ENCODE results near the gene OR2T6.
A peak's percentile ranks its signal among the peaks of the same experiment; 100 is the strongest.
"Not testable (repeated sequence)": the region's sequence is repeated elsewhere in the genome, so short reads cannot be mapped to it uniquely, and the experiment has no call there.

The OR2T6 gene, protein sequence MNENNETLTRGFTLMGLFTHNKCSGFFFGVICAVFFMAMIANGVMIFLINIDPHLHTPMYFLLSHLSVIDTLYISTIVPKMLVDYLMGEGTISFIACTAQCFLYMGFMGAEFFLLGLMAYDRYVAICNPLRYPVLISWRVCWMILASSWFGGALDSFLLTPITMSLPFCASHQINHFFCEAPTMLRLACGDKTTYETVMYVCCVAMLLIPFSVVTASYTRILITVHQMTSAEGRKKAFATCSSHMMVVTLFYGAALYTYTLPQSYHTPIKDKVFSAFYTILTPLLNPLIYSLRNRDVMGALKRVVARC

DNA sequence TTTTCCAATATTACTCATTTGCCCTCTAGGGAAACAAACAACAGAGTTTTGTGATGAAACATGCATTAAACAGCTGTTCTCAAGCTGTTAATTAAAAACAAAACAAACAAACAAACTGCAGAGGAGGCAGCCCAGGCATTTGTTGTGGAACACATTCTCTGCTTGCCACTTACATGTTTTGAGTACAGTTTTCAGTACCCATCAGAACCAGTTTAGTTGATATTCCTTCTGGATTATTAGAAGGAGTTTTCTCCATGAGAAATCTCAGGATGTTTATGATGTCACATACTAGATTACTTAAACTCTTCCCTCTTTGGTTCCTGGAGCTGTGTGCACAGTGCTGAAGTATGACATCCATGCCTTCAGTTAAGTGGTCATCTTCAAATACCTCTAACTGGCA is at the start of gene OR2T6:
OR2T6 (plus strand) TSS at position 301 of the 400 bp plus-strand sequence. CDS start 11,863 bp downstream, outside the sequence.
- DNase-seq (ENCODE audit: low read depth, low spot score) = no peak

DNA sequence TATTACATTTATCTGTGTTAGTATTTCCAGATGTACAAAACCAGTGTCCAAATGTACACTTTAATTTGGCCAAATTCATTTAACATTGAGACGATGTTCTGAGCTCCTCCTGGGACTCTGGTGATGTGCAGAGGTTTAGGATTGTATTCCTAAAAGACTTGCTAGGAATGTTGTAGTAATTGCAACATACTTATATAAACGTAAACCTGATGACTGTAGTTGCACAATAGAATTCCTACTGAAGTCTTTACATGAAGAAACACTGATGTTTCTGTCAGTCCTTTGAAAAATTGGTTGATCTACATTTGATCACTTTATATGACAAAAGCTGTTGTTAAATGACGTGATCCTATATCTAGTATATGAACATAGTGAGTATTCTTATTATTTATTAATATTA is 32.1 kb upstream of the OR2T6 start:
- DNase-seq (ENCODE audit: low read depth, low spot score) = no peak

DNA sequence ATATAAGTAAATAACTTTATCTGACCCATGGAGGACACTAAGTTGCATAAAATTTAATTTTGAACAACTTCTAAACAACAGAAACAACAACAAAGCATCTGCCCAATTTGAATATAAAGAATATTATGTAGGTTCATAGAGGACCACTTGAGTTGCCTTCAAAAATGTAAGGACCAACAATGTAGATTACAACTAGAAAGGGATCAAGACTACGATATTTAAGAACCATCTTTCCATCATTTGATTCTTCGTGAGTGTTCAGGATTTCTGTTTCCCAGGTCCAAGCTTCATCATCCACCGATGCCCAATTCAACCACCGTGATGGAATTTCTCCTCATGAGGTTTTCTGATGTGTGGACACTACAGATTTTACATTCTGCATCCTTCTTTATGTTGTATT is 27.1 kb upstream of the OR2T6 start, which contains the start of gene OR14C36:
OR14C36 (plus strand) TSS at position 301 of the 400 bp plus-strand sequence; CDS start at position 301, 0 bp downstream.
- no peak for DNase-seq (ENCODE audit: low read depth, low spot score)

DNA sequence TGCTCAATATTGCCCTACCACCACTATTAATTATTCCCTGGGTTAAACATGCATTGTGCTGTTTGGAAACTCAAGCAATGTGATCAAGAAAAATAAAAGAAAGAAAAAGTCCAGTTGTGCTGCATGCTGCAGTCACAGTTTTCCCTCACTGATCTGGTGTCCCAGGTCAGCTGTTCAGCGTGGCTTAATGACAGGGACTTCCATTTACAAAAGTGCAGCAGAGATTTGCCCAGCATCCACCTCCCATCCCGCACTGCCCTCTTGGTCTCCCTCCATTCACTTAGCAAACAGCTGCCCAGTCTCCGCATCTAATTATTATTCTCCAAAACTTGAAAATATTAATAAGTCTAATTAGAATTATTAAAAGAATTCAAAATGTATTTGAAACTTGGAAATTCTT is 16.1 kb upstream of the OR2T6 start:
- no peak for DNase-seq (ENCODE audit: low read depth, low spot score)

DNA sequence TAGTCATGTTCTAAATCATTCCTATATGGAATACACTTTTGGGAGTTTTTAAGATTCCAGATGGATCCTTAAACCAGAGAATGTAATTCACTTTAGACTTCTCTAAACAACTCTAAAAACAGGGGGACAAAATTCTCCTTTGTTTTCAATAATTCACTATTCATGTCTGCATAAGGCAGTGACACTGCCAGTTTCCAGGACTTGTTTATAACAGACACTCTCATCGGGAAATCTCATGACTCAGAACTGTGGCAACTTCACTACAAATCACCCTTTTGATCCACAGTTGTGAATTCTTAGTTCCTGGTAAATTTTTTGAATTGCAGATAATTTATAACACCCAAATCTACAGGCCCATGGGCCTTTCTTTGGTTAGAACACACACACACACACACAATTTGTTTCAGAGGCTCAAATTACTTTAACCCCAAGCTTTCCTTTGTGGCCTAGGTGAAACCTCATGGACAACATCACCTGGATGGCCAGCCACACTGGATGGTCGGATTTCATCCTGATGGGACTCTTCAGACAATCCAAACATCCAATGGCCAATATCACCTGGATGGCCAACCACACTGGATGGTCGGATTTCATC is 14.3 kb upstream of the OR2T6 start, which contains the start of gene OR2T4:
OR2T4 (plus strand) TSS at position 545 of the 595 bp plus-strand sequence; CDS start at position 545, 0 bp downstream.
- no peak for DNase-seq (ENCODE audit: low read depth, low spot score)

DNA sequence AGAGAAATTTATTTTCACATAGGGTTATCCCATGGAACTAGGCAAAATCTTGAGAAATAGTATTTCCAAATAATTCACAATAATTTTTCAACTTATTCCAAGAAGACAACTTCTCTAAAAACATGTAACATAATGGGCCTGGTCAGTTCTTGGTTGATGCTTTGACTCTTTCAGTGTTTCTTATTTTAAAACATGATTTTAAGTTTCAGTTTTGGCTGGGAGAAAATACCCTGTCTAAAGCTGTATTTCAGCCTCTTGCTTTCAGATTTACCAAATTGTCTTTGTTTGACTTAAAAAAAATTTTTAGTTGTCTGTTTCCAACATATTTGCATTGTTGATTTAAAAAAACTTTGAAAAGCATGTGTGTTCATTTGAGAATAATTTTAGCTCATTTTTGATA is 8.9 kb upstream of the OR2T6 start:
- DNase-seq (ENCODE audit: low read depth, low spot score) = no peak

DNA sequence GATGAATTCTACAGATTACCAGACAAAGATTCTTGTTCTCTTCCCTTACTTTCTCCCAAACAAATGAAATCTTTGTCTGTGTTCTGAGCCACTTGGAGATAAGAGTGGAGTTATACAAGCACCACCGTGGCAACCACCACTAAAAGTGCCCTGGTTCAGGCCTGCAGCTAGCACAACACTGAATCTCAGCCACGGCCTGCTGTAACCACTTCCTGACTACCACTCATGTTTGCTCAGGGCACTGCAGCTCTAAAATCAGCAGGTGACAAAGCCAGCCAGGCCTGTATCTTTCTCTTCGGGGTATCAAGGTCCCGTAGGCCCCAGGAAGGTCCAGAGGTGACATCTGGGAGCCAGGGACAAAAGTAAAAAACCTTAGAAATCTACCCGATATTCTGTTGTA is 3.2 kb upstream of the OR2T6 start:
- no peak for DNase-seq (ENCODE audit: low read depth, low spot score)

DNA sequence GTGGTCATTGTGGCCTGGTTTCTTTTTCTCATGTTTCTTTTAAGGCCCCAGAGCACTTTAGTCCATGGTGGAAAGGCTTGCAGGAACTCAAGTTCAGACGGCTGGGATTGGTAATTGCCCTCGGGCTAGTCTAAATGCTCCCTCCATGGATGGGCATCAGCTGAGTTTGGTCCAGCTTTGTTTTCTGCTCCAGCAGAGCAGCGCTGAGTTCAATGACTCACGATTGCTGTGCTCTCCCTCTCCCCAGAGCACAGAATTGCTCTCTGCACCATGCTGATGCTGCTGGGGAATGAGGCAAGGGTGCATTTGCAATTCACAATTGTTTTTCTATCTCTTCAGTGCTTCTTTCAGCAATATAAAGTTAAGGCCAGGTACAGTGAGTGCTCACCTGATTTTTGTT is 1.8 kb upstream of the OR2T6 start:
- DNase-seq (ENCODE audit: low read depth, low spot score) = no peak

DNA sequence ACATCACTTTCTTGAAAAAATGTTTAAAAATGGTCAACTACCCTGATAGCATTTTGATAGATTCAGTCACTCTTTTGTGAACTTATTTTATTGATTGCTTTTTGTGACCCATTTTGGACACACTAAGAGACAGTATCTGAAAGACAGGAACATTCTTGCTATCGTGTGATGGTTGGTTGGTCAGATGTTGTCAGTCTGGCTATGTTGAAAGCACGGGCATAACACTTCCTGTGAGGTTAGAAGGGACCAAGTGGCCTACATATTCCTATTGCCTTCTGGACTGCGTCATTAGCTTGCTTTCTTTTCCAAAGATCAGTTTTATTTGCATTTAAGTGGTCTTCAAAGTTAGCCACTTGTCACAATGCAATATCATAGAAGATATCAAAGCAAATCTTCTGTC is 1.4 kb downstream of the OR2T6 start:
- DNase-seq (ENCODE audit: low read depth, low spot score) = no peak

DNA sequence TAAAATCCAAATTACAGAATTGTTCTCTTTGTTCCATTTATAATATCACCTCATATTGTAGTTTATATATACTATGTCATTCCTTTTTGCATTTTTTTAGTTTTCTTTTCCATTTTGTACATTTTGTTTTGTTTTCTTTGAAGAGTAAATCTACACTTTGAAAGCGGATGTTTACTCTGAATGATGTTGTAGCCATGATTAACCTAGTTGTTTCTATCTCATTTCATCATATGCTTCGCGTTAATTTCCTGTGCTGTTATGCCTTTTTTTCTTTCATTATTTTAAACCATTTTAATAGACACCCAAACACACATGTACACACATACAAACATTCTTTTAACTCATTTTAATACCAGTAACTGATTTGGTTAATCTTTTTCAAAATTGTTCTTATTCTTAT is 5.3 kb downstream of the OR2T6 start:
- DNase-seq (ENCODE audit: low read depth, low spot score) = no peak

DNA sequence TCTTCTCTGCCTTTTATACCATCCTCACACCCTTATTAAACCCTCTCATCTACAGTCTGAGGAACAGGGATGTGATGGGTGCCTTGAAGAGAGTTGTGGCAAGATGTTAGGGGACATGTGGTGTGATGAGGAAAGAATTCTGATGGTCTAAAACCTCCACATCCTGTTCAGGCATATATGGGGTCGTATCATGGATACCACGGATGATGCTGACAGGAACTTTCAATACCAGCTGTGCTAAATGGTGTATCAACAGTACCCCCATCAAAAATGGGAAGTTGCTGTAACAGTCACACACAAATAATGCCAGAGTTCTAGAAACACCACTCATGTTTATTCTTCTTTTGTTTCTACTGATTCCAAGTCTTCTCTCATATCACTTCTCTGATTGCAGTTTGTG is 12.9 kb downstream of the OR2T6 start:
- no peak for DNase-seq (ENCODE audit: low read depth, low spot score)

DNA sequence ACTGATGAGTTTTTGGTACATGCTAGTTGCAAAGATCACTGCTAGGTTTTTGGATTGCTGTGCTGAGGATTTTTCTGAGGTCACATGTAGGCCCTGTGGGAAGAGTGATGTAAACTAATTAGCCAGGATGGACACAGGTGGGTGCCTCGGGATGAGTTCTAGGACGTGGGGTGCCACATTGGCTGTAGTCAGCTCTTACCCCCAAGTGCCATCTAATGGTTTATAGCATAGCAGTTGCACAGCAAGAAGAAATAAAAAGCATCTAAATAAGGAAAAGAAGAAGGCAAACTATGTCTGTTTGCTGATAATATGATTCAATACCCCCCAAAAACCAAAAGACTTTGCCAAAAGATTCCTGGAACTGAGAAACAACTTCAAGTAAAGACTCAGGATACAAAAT is 17.5 kb downstream of the OR2T6 start:
- no peak for DNase-seq (ENCODE audit: low read depth, low spot score)

DNA sequence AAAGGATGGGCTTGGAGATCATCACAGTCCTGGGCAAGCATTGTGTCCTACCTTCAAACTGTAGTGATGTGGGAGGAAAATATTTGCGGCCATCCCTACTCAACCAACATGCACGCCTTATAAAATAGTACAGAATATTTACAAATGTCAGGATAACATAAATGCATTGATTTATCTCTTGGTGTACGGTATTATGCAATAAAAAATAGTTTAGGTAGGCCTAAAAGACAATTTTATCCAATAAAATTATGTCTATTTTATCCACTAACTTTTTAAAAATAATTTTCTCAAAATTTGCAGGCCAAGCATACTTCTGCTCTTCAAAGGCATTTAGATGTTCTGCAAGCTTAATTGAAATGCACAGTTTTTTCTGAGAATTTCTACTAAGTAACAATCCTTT is 27.2 kb downstream of the OR2T6 start, which contains the start of gene OR2T1:
OR2T1 (plus strand) TSS at position 301 of the 400 bp plus-strand sequence. CDS start 3,100 bp downstream, outside the sequence.
- no peak for DNase-seq (ENCODE audit: low read depth, low spot score)

DNA sequence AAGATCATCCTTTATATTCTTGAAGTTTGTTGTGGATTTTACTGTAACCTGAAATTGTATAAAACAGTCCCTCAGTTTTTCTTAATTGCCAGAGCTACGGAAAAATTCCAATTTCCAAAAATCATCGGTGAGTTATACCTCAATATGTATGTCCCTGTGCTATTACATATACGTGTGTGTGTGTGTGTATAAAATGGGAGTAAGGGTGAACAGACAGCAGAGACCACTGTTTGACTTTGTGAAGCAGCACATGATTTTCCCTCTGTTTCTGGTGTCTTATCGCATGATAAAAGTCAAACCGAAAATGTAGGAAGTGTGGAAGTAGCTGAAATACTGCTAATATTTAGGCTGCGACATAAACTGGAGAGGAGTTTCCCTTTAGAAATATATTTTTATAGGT is 28.5 kb downstream of the OR2T6 start:
- peak; percentile 3 for DNase-seq (ENCODE audit: low read depth, low spot score)

DNA sequence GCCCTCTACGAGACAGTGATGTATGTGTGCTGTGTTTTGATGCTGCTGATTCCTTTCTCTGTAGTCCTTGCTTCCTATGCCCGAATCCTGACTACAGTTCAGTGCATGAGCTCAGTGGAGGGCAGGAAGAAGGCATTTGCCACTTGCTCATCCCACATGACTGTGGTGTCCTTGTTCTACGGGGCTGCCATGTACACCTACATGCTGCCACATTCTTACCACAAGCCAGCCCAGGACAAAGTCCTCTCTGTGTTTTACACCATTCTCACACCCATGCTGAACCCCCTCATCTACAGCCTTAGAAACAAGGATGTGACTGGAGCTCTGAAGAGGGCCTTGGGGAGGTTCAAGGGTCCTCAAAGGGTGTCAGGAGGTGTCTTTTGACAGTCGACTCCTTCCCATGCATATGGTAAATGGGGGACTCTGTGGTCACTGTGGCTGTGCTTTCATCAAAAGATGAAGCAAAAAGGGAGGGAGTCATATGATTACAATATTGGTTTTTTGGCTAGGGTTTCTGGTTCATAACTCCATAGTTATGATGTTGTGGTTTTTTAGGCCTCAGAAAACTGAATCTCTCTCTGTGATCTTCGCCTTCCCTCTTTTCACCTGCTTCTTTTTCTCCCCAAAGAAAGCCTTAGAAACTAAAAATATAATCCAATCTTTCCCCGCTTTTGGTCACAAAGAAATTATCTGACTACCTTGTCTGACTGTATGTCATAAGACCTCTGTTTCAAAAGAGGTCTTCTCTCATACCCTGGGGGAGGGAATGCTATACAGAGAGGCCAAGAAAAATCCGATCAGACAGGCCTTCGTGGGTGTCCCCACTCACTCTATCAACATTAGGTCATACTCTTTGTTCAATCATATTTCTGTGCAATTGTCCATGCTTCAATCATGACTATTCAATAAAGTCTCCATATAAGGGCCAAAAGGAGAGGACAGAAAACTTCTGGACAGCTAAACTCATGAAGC is 31.5 kb downstream of the OR2T6 start:
- no peak for DNase-seq (ENCODE audit: low read depth, low spot score)

DNA sequence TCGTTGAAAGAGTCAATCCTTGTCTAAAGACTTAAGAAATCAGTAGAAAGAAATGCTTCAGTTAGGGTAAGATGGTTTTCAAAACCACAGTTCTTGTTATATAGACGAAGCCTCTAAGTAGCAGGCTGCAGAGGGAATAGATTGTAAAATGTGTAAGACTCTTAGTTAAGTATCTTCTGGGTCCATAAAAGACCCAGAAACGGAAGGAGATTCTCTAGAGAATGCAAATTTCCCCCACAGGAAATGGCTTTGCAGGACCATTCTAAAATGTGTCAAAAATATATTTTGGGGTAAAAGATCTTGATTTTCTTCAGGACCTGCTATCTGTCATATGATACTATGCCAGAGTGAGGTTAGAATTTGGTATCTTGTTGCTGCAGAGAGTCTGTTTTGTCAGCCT is 40.7 kb downstream of the OR2T6 start:
- no peak for DNase-seq (ENCODE audit: low read depth, low spot score)

DNA sequence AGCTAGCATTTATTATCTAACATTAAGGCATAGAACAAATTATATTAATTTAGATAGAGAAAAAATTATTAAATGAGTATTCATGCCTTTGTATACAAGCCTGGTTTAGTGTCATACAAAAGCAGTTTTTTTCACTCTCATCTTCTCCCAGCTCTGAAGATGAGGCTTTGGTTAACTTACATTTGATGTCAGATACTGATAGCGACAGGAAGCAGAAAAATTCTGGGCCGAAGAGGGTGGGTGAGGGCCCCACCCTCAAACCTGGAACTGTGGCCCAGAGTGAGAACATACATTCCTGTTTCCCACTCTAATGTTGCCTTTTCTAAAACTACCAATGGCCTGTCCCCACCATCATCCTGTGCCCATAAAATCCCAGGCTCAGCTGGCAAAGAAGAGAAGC is 42.3 kb downstream of the OR2T6 start:
- DNase-seq (ENCODE audit: low read depth, low spot score) = no peak

DNA sequence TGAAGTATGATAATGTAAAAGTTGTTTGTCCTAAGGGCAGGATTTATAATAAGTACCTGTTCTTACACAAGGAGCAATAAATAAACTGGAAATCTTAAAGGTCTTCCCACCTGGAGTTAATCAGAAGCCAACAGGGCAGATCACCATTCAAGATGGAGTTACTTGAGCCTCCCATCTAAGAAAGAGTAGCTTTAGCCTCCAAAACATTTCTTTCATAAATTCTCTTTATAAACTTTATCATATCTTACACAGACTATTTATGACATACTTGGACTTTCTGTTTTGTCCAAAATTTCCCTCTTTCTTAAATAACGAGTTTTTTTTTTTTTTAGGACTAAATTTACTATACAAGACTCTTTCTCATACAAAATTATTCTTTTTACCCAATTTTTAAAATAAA is 45.8 kb downstream of the OR2T6 start:
- DNase-seq (ENCODE audit: low read depth, low spot score) = peak; percentile 4

DNA sequence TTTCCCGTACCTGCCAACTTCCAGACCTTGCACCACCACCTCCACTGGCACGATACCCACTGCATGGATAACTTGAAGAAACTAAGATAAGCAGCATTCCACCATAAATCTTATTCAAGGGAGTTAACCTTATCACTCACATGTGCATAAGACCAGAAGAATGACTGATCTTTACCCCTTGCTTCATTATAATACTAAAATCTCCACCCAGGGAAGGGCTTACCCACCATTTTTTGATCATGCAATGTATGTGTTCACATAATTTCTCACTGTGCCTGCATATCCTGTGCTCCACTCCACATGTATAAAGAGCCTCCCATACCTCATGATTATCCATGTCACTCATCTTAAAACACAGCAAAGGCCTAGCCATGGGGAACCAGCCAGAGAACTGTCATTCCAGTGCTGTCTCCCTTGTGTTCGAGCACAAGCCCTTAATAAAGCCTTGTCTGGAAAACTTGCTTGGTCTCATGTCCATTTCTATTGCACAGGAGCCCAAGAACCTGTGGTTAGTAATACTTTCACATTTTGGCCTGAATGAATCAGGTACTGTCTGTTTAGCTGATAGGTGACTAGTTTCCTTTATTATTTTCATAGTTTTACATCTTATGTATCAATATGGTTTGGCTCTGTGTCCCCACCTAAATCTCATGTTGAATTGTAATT is 52.1 kb downstream of the OR2T6 start:
- not testable (repeated sequence) for DNase-seq (ENCODE audit: low read depth, low spot score)

DNA sequence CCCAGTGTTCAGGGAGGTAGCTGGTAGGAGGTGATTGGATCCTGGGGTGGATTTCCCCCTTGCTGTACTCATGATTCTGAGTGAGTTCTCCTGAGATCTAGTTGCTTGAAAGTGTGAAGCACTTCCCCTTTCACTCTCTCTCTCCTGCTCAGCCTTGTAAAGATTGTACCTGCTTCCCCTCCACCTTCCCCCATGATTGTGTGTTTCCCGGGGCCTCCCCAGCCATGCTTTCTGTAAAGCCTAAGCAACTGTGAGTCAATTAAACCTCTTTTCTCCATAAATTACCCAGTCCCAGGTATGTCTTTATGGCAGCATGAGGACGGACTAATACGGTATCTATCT is 52.6 kb downstream of the OR2T6 start:
- not testable (repeated sequence) for DNase-seq (ENCODE audit: low read depth, low spot score)

DNA sequence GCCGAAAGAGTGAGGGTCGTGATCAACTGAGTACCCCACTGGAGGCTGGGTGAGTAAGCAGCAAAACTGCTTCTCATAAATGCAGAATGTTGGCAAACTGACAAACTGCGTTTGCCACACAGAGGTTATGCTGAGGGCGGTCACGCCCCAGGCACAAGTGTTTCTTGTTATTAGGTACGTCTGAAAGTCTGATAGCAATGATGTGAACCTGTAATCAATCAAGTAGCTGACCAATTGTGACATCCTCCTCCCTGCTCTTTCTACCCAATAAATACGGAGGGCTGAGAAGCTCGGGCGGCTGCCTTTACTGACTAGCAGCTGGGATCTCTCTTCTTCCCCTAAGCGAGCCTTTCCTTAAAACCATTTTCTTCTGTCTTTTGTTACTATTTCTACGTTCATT is 56.1 kb downstream of the OR2T6 start:
- not testable (repeated sequence) for DNase-seq (ENCODE audit: low read depth, low spot score)

DNA sequence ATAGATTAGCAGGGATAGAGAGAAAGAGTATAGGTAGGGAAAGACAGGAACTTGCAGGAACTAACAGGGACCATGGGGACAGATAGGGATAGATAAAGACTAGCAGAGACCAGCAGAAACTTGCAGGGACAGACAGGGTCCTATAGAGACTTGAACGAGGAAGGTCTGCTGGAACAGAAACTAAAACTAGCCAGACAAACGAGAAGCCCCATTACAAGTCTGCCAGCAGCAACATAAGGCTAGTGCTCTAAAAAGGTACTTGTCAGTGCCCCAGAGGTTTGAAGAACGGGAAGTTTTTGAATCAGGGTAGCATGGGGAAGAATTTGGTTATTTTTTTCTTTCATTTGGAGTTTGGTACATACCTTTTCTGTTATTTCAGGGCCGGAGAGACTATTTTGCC is 56.7 kb downstream of the OR2T6 start:
- not testable (repeated sequence) for DNase-seq (ENCODE audit: low read depth, low spot score)
